ENCODE data around the gene LGALS3BP. TPM values are rescaled to one million over a fixed set of nuclear protein-coding genes. Genes with fewer than 3 reads are reported as not detected.

LGALS3BP gene
- total RNA-seq, 1 experiment from 2014 or later, result 389 TPM

- no peak overlapping the region for H3K4me3 ChIP-seq (replicated peaks in 1 of 2; ENCODE audit: low read depth in 1 of 2, low read length in 2 of 2)
- H2AFZ ChIP-seq (ENCODE audit: low read depth, low read length, poor library complexity, severe bottlenecking), result no peak overlapping the region
- ChIA-PET CTCF (interaction anchor here (1.3 kb wide), 1 partner anchor 22 kb away, joined by 3 read pairs; no protein-coding TSS in a partner anchor), POLR2A (interaction anchor here (0.6 kb wide), 1 partner anchor 902 kb away, joined by 3 read pairs; no protein-coding TSS in a partner anchor), RAD21 (ENCODE audit: low non-redundant PET in 1 of 2, low total read pairs in 2 of 2, uncharacterized antibody in 2 of 2, unreplicated experiment in 2 of 2) (no interaction called here)
- H3K4me2 ChIP-seq (ENCODE audit: low read length), result 0 out of 2 replicates have a peak overlapping the region, but pooled peaks have one; percentile 6
- TF ChIP-seq CEBPB (IDR thresholded peaks at IDR 0.05; ENCODE audit: low read depth) (no peak), EGR1 (IDR thresholded peaks at IDR 0.05; ENCODE audit: low read depth) (no peak), JUND (IDR thresholded peaks at IDR 0.05) (no peak), ZBTB33 (IDR thresholded peaks at IDR 0.05; ENCODE audit: extremely low read depth, insufficient replicate concordance, low read length) (no peak), POLR2A (IDR thresholded peaks at IDR 0.05; ENCODE audit: borderline replicate concordance, extremely low read depth, insufficient read depth, insufficient read length) (no peak), SRF (IDR thresholded peaks at IDR 0.05; ENCODE audit: low read depth) (no peak), ZFX (IDR thresholded peaks at IDR 0.05) (no peak), YY1 (IDR thresholded peaks at IDR 0.05; ENCODE audit: extremely low read depth, insufficient replicate concordance, low read depth, low read length) (no peak), ELF1 (IDR thresholded peaks at IDR 0.05; ENCODE audit: borderline replicate concordance, low read depth) (no peak), EZH2phosphoT487 (IDR thresholded peaks at IDR 0.05; ENCODE audit: borderline replicate concordance) (no peak), TCF7L2 (IDR thresholded peaks at IDR 0.05; ENCODE audit: borderline replicate concordance, extremely low read depth, insufficient read depth, insufficient read length) (no peak), SP1 (IDR thresholded peaks at IDR 0.05; ENCODE audit: low read depth) (no peak), SIN3A (IDR thresholded peaks at IDR 0.05; ENCODE audit: low read depth) (no peak), CTCF (IDR thresholded peaks at IDR 0.05 in 2 of 3, conservative IDR thresholded peaks at IDR 0.05 in 1 of 3; ENCODE audit: borderline replicate concordance in 1 of 3, insufficient read depth in 1 of 3, low read depth in 2 of 3, low read length in 2 of 3) (no peak), POLR2AphosphoS5 (IDR thresholded peaks at IDR 0.05; ENCODE audit: low read depth, low read length) (no peak)
- H3K9me2 ChIP-seq (ENCODE audit: insufficient read depth), result no peaks in the 10 kb centered on the region
- peaks cover 0 to 9% of the 10 kb centered on the region in 2 experiments; a peak in 2 of 4 replicates for H3K4me1 ChIP-seq (ENCODE audit: control insufficient read depth in 1 of 2, insufficient read depth in 2 of 2, low read length in 2 of 2)
- no peaks in the 10 kb centered on the region for H3K36me3 ChIP-seq (ENCODE audit: control insufficient read depth in 1 of 2, insufficient read depth in 2 of 2, low read length in 2 of 2)
- no peak overlapping the region for H3K27ac ChIP-seq (ENCODE audit: low read depth, low read length)
- no TSS peak for BruUV-seq (replicated peaks)
- peaks cover 0 to 17% of the 10 kb centered on the region in 2 experiments; a peak in 1 of 4 replicates for H3K9me3 ChIP-seq (ENCODE audit: control insufficient read depth in 1 of 2, insufficient read depth in 1 of 2, low read depth in 1 of 2, low read length in 2 of 2)
- ATAC-seq (no peak), DNase-seq (ENCODE audit: low read depth, low spot score) (no peak)
- H3K27me3 ChIP-seq (ENCODE audit: insufficient read depth, low read length), result no peaks in the 10 kb centered on the region
- H3K9ac ChIP-seq (ENCODE audit: low read length), result no peak overlapping the region
- H3K79me2 ChIP-seq (ENCODE audit: insufficient read depth, low read length), result no peaks in the 10 kb centered on the region
- H4K20me1 ChIP-seq (ENCODE audit: insufficient read depth), result no peaks in the 10 kb centered on the region
- intact Hi-C loops (cut with micrococcal nuclease), result no loop called here
Observed at GRCh38 chr17:79017546-79018369, 38.0 kb upstream of the LGALS3BP start.
